Mucosa of descending colon (tissue), 3 donors: ENCODE results near the gene THSD7B. TPM values are rescaled to one million over a fixed set of nuclear protein-coding genes. Genes with fewer than 3 reads are reported as not detected.

Source experiments
- ATAC-seq: fragments of 200-7000 bp; cut with Tn5 transposase; one replicate; pipeline ENCODE4 v1.9.1; 2020; ENCODE audit warnings: mild to moderate bottlenecking, moderate library complexity
- DNase-seq, 3 donors: peaks; one replicate each; pipeline ENCODE4 v3.0.0-alpha.2; 2020
- H3K36me3 ChIP-seq: fragments of 200-600 bp; one replicate; pipeline ENCODE4 v1.8.0; 2021; ENCODE audit warnings: low read depth, mild to moderate bottlenecking
- H3K4me1 ChIP-seq: fragments of 200-600 bp; one replicate; pipeline ENCODE4 v1.8.0; 2021; ENCODE audit warnings: low read depth, mild to moderate bottlenecking
- H3K4me3 ChIP-seq: fragments of 200-600 bp; one replicate; pipeline ENCODE4 v1.8.0; 2021; ENCODE audit warnings: mild to moderate bottlenecking
- H3K9me3 ChIP-seq: fragments of 200-600 bp; one replicate; pipeline ENCODE4 v1.8.0; 2021; ENCODE audit warnings: mild to moderate bottlenecking
- CTCF ChIP-seq: fragments of 200-600 bp; IDR thresholded peaks from one replicate; pipeline ENCODE4 v1.8.0; 2022; ENCODE audit warnings: antibody characterized with exemption, mild to moderate bottlenecking
- intact Hi-C, 2 donors: fragments of 100-400 bp; cut with DNase I in 1 of 2; cut with micrococcal nuclease in 1 of 2; formaldehyde crosslinking; loops; one replicate each; pipeline versions ENCODE4 v1.11.0 to v1.11.1; 2022; cut with DNase I, micrococcal nuclease
- total RNA-seq, 3 donors: library from RNA; stranded (reverse); fragmentation: NEBNext Ultra II Directional in 2 of 3; extraction: Animal tissue kit (Norgen Biotek cat#: 25700) in 2 of 3; gene quantifications; one replicate each; pipeline versions ENCODE4 v1.2.1 to v1.2.4, GENCODE V29; 2021 to 2023
- donor health status: DM: no; HTN: no; CAD: no; lungs with moderate emphysema.
- donor health status: DM: no; HTN: no; CAD: no.
- donor health status: DM: no; HTN: yes; CAD: no.

The THSD7B gene
- total RNA-seq, 3 donors from 2014 or later: 0.85 TPM; not detected in 2

GRCh38 chr2:137211761-137212160 is 446.4 kb downstream of the THSD7B start:
- DNase-seq: no peak
- ATAC-seq: no peak
- Histone ChIP-seq H3K36me3 (no peaks in the 10 kb centered on the region), H3K9me3 (no peaks in the 10 kb centered on the region), H3K4me3 (no peak overlapping the region), H3K4me1 (no peaks in the 10 kb centered on the region)
- intact Hi-C loops: no loop called here
- no peak for TF ChIP-seq CTCF

- H3K4me1 ChIP-seq: no peaks in the 10 kb centered on the region
- intact Hi-C loops: no loop called here
- no peaks in the 10 kb centered on the region for H3K36me3 ChIP-seq
- no peaks in the 10 kb centered on the region for H3K9me3 ChIP-seq
- ATAC-seq: no peak
- no peak for DNase-seq
- no peak overlapping the region for H3K4me3 ChIP-seq
- no peak for TF ChIP-seq CTCF
These were observed 455.2 kb downstream of the THSD7B start for GRCh38 chr2:137220438-137220993.

- H3K4me3 ChIP-seq: no peak overlapping the region
- no peaks in the 10 kb centered on the region for H3K36me3 ChIP-seq
- DNase-seq (no peak), ATAC-seq (no peak)
- intact Hi-C loops: no loop called here
- TF ChIP-seq CTCF: no peak
- H3K4me1 ChIP-seq: no peaks in the 10 kb centered on the region
- H3K9me3 ChIP-seq: no peaks in the 10 kb centered on the region
These were observed 456.6 kb downstream of the THSD7B start for GRCh38 chr2:137221797-137222492.

GRCh38 chr2:137223722-137224121 is 458.4 kb downstream of the THSD7B start:
- H3K4me3 ChIP-seq: no peak overlapping the region
- no peak for TF ChIP-seq CTCF
- no peaks in the 10 kb centered on the region for H3K4me1 ChIP-seq
- no peak for ATAC-seq
- DNase-seq: no peak
- intact Hi-C loops: no loop called here
- no peaks in the 10 kb centered on the region for H3K36me3 ChIP-seq
- no peaks in the 10 kb centered on the region for H3K9me3 ChIP-seq

GRCh38 chr2:137228566-137228965 is 463.2 kb downstream of the THSD7B start:
- ATAC-seq (no peak), DNase-seq (no peak)
- no peak overlapping the region for H3K4me3 ChIP-seq
- no peak for TF ChIP-seq CTCF
- no peaks in the 10 kb centered on the region for H3K9me3 ChIP-seq
- no peaks in the 10 kb centered on the region for H3K4me1 ChIP-seq
- no peaks in the 10 kb centered on the region for H3K36me3 ChIP-seq
- intact Hi-C loops: no loop called here
